HepG2 (cell line): ENCODE results near the gene PIGV. TPM values are rescaled to one million over a fixed set of nuclear protein-coding genes. Genes with fewer than 3 reads are reported as not detected.
A peak's percentile ranks its signal among the peaks of the same experiment; 100 is the strongest.

Source experiments
- ARID3A ChIP-seq: IDR thresholded peaks from 2 replicates; pipeline ENCODE4 v1.6.1; 2012; ENCODE audit warnings: low read depth, low read length, improper control_type of control experiment
- BCLAF1 ChIP-seq: fragments of 450-650 bp; IDR thresholded peaks from 2 replicates; pipeline ENCODE4 v1.6.1; 2017; ENCODE audit warnings: mild to moderate bottlenecking
- CAMTA2 ChIP-seq: sonication (generic); formaldehyde crosslinking; IDR thresholded peaks from 2 replicates; pipeline ENCODE4 v1.4.0; 2020; ENCODE audit warnings: mild to moderate bottlenecking, missing genetic modification reagents, borderline replicate concordance
- DPF2 ChIP-seq: sonication (generic); formaldehyde crosslinking; IDR thresholded peaks from 2 replicates; pipeline ENCODE4 v1.4.0; 2020; ENCODE audit warnings: mild to moderate bottlenecking, low read depth, missing genetic modification reagents, borderline replicate concordance
- FOXA1 ChIP-seq, 2 experiments: fragments of 450-650 bp in 1 of 2; sonication (generic) in 1 of 2; formaldehyde crosslinking in 1 of 2; IDR thresholded peaks; 2 replicates each; pipeline versions ENCODE4 v1.4.0 to v1.6.1; 2016 to 2020; ENCODE audit warnings: missing genetic modification reagents in 1 of 2
- FOXP1 ChIP-seq, 2 experiments: fragments of 450-650 bp in 1 of 2; IDR thresholded peaks; 2 replicates each; pipeline ENCODE4 v1.6.1; 2017 to 2018; ENCODE audit warnings: antibody characterized with exemption in 1 of 2
- MEF2D ChIP-seq: sonication (generic); formaldehyde crosslinking; IDR thresholded peaks from 2 replicates; pipeline ENCODE4 v1.5.1; 2020; ENCODE audit warnings: mild to moderate bottlenecking, missing genetic modification reagents
- MYC ChIP-seq: sonication (generic); formaldehyde crosslinking; IDR thresholded peaks from 2 replicates; pipeline ENCODE4 v1.9.0; 2021; ENCODE audit warnings: missing genetic modification reagents, borderline replicate concordance
- PPARG ChIP-seq: conservative IDR thresholded peaks from 2 replicates; pipeline ENCODE4 v1.6.1; 2016; ENCODE audit warnings: missing biosample characterization, missing genetic modification reagents
- SP4 ChIP-seq: sonication (generic); formaldehyde crosslinking; IDR thresholded peaks from 2 replicates; pipeline ENCODE4 v1.8.1; 2023; ENCODE audit warnings: mild to moderate bottlenecking, missing genetic modification reagents
- ZKSCAN8 ChIP-seq: IDR thresholded peaks from 2 replicates; pipeline ENCODE4 v1.6.1; 2016; ENCODE audit warnings: borderline replicate concordance, missing genetic modification reagents, missing compliant biosample characterization
- ZNF24 ChIP-seq: fragments of 450-650 bp; IDR thresholded peaks from 2 replicates; pipeline ENCODE4 v1.6.1; 2017; ENCODE audit warnings: antibody characterized with exemption, mild to moderate bottlenecking
- ZNF577 ChIP-seq: sonication (generic); formaldehyde crosslinking; IDR thresholded peaks from 2 replicates; pipeline ENCODE4 v1.4.0; 2020; ENCODE audit warnings: mild to moderate bottlenecking, low read depth, missing genetic modification reagents, borderline replicate concordance
- ZNF773 ChIP-seq: sonication (generic); formaldehyde crosslinking; IDR thresholded peaks from 2 replicates; pipeline ENCODE4 v1.4.0; 2020; ENCODE audit warnings: missing genetic modification reagents, borderline replicate concordance
- ZNF839 ChIP-seq: sonication (generic); formaldehyde crosslinking; IDR thresholded peaks from 2 replicates; pipeline ENCODE4 v1.4.0; 2020; ENCODE audit warnings: missing genetic modification reagents, mild to moderate bottlenecking, borderline replicate concordance
- polyA plus RNA-seq, 8 experiments: library from polyadenylated mRNA; depleted of rRNA in 3 of 8; stranded (reverse) in 7 of 8; unstranded in 1 of 8; fragments of >200 nt; fragmentation: Illumina TruSeq in 4 of 8; extraction: Trizol in 4 of 8; gene quantifications; 2 replicates each; pipeline versions ENCODE4 v1.2.1 to v1.2.3, GENCODE V29; 2011 to 2016; ENCODE audit warnings: low read depth in 4 of 8, missing spikeins in 1 of 8, mixed read lengths in 1 of 8; ENCODE audit not compliant: insufficient read depth in 1 of 8
- total RNA-seq, 5 experiments: library from RNA; depleted of rRNA; stranded (reverse); fragments of >200 nt; fragmentation: Illumina TruSeq; extraction: Trizol; gene quantifications; 2 replicates each; pipeline ENCODE4 v1.2.3, GENCODE V29; 2016; ENCODE audit warnings: low read depth in 1 of 5
- TF ChIP-seq, protein P1 (sequence below): sonication (generic); formaldehyde crosslinking; IDR thresholded peaks from 2 replicates; pipeline ENCODE4 v1.5.0; 2020; ENCODE audit warnings: mild to moderate bottlenecking, missing genetic modification reagents, borderline replicate concordance
- TF ChIP-seq, protein P2 (sequence below): IDR thresholded peaks from 2 replicates; pipeline ENCODE4 v1.6.1; 2016; ENCODE audit warnings: missing compliant biosample characterization, missing genetic modification reagents, borderline replicate concordance
- TF ChIP-seq, protein P3 (sequence below): sonication (generic); formaldehyde crosslinking; IDR thresholded peaks from 2 replicates; pipeline ENCODE4 v1.4.0; 2020; ENCODE audit warnings: missing genetic modification reagents

PIGV gene
- total and polyA plus RNA-seq, 2 of the 13 experiments (the other 11 are each of a cell fraction or from before 2014, with no cell fraction given) = 13.5 to 22.7 TPM

GRCh38 chr1:26831546-26832248, 43.9 kb downstream of the PIGV start (continued):
- TF ChIP-seq ARID3A (0 out of 2 replicates have a peak, but pooled peaks have one; percentile 36), ZNF577 (CRISPR knock-in tag) (no peak), PPARG (peak; percentile 83), ZKSCAN8 (CRISPR knock-in tag) (peak; percentile 40; the same call in 1 of the 2 replicates), ZNF24 (peak; percentile 94), DPF2 (CRISPR knock-in tag) (peak; percentile 60; the same call in 1 of the 2 replicates), MEF2D (CRISPR knock-in tag) (0 out of 2 replicates have a peak, but pooled peaks have one; percentile 16), FOXA1 (IDR thresholded peaks at IDR 0.05) (peak; percentile 76; the same call in 1 of the 2 replicates), FOXA1 (CRISPR knock-in tag; IDR thresholded peaks at IDR 0.05) (peak; percentile 97), ZNF839 (CRISPR knock-in tag) (no peak), FOXP1 (IDR thresholded peaks at IDR 0.05) (peak; percentile 99), FOXP1 (CRISPR knock-in tag; IDR thresholded peaks at IDR 0.05) (peak; percentile 100), MYC (0 out of 2 replicates have a peak, but pooled peaks have one; percentile 46), BCLAF1 (no peak), CAMTA2 (CRISPR knock-in tag) (no peak), SP4 (CRISPR knock-in tag) (no peak), ZNF773 (CRISPR knock-in tag) (no peak)
- TF ChIP-seq, protein P1, sequence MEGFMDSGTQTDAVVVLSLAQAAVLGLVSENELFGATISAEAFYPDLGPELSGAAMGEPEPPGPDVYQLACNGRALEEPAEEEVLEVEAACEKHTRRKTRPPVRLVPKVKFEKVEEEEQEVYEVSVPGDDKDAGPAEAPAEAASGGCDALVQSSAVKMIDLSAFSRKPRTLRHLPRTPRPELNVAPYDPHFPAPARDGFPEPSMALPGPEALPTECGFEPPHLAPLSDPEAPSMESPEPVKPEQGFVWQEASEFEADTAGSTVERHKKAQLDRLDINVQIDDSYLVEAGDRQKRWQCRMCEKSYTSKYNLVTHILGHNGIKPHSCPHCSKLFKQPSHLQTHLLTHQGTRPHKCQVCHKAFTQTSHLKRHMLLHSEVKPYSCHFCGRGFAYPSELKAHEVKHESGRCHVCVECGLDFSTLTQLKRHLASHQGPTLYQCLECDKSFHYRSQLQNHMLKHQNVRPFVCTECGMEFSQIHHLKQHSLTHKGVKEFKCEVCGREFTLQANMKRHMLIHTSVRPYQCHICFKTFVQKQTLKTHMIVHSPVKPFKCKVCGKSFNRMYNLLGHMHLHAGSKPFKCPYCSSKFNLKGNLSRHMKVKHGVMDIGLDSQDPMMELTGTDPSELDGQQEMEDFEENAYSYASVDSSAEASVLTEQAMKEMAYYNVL (CRISPR knock-in tag) = peak; percentile 69; the same call in 1 of the 2 replicates
- TF ChIP-seq, protein P2, sequence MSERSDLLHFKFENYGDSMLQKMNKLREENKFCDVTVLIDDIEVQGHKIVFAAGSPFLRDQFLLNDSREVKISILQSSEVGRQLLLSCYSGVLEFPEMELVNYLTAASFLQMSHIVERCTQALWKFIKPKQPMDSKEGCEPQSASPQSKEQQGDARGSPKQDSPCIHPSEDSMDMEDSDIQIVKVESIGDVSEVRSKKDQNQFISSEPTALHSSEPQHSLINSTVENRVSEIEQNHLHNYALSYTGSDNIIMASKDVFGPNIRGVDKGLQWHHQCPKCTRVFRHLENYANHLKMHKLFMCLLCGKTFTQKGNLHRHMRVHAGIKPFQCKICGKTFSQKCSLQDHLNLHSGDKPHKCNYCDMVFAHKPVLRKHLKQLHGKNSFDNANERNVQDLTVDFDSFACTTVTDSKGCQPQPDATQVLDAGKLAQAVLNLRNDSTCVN (CRISPR knock-in tag) = 0 out of 2 replicates have a peak, but pooled peaks have one; percentile 67
- TF ChIP-seq, protein P3, sequence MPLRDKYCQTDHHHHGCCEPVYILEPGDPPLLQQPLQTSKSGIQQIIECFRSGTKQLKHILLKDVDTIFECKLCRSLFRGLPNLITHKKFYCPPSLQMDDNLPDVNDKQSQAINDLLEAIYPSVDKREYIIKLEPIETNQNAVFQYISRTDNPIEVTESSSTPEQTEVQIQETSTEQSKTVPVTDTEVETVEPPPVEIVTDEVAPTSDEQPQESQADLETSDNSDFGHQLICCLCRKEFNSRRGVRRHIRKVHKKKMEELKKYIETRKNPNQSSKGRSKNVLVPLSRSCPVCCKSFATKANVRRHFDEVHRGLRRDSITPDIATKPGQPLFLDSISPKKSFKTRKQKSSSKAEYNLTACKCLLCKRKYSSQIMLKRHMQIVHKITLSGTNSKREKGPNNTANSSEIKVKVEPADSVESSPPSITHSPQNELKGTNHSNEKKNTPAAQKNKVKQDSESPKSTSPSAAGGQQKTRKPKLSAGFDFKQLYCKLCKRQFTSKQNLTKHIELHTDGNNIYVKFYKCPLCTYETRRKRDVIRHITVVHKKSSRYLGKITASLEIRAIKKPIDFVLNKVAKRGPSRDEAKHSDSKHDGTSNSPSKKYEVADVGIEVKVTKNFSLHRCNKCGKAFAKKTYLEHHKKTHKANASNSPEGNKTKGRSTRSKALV = no peak
